ENCODE measurements around the gene CEP112. TPM values are rescaled to one million over a fixed set of nuclear protein-coding genes. Genes with fewer than 3 reads are reported as not detected.

CEP112 gene
- total and polyA plus RNA-seq, 9 of the 15 experiments (the other 6 are each of a cell fraction or from before 2014, with no cell fraction given): 0.84 TPM; not detected in 8

- Histone ChIP-seq H2AFZ (ENCODE audit: low read depth, low read length) (no peak overlapping the region), H3K4me2 (ENCODE audit: insufficient read depth, low read length) (no peak overlapping the region), H3K9ac (ENCODE audit: insufficient read depth in 1 of 2, low read depth in 2 of 2, low read length in 2 of 2) (no peak overlapping the region), H3K79me2 (ENCODE audit: control insufficient read depth, insufficient read depth, low read length) (no peaks in the 10 kb centered on the region), H4K20me1 (replicated peaks; ENCODE audit: control insufficient read depth, insufficient read depth, low read length) (no peaks in the 10 kb centered on the region), H3K27me3 (ENCODE audit: control insufficient read depth in 2 of 2, insufficient read depth in 2 of 2, low read length in 2 of 2) (no peaks in the 10 kb centered on the region), H3K27ac (ENCODE audit: extremely low read depth, low read depth, low read length) (no peak overlapping the region), H3K4me1 (replicated peaks in 1 of 2; ENCODE audit: control insufficient read depth in 2 of 2, insufficient read depth in 2 of 2, low read length in 2 of 2) (no peaks in the 10 kb centered on the region), H3K4me3 (no peak overlapping the region), H3K9me3 (replicated peaks; ENCODE audit: control insufficient read depth, insufficient read depth, low read depth, low read length) (no peaks in the 10 kb centered on the region), H3K36me3 (ENCODE audit: control insufficient read depth, insufficient read depth, low read length) (no peaks in the 10 kb centered on the region), H3K9me1 (ENCODE audit: control insufficient read depth, insufficient read depth, low read length) (no peaks in the 10 kb centered on the region)
- no peak for TF ChIP-seq ZBTB9 (CRISPR knock-in tag; IDR thresholded peaks at IDR 0.05)
- TF ChIP-seq RBM14 (IDR thresholded peaks at IDR 0.05; ENCODE audit: borderline replicate concordance, insufficient read depth, low read depth, low read length): no peak
- TF ChIP-seq DMBX1 (CRISPR knock-in tag; IDR thresholded peaks at IDR 0.05; ENCODE audit: borderline replicate concordance): no peak
- TF ChIP-seq KAT2B (IDR thresholded peaks at IDR 0.05; ENCODE audit: low read depth, low read length): no peak
- TF ChIP-seq GTF2E2 (tag; IDR thresholded peaks at IDR 0.05): no peak
- no peak for TF ChIP-seq ZFPM2 (CRISPR knock-in tag; IDR thresholded peaks at IDR 0.05)
- no peak for TF ChIP-seq ZEB2 (IDR thresholded peaks at IDR 0.05)
- TF ChIP-seq TAF7 (tag; IDR thresholded peaks at IDR 0.05): no peak
- TF ChIP-seq ZBTB1 (CRISPR knock-in tag; IDR thresholded peaks at IDR 0.05; ENCODE audit: borderline replicate concordance, low read depth): no peak
- no peak for TF ChIP-seq E2F1 (CRISPR knock-in tag; IDR thresholded peaks at IDR 0.05)
- no peak for FAIRE-seq
- intact Hi-C loops (cut with micrococcal nuclease) (no loop called here), in situ Hi-C loops (cut with MboI) (no loop called here)
- BruUV-seq (replicated peaks): no TSS peak
- DNase-seq (ENCODE audit: extremely low read depth in 1 of 4, low spot score in 3 of 4): no peak
- ATAC-seq: no peak
- POLR2A ChIA-PET: no interaction called here
- CTCF ChIA-PET (ENCODE audit: low intra/inter-chr PET ratio): no interaction called here
These were observed 239.9 kb downstream of the CEP112 start for GRCh38 chr17:65952015-65952414.
